SJCRH30 (cell line): Measurements from ENCODE around the gene BRIX1. TPM values are rescaled to one million over a fixed set of nuclear protein-coding genes. Genes with fewer than 3 reads are reported as not detected.

Source experiments
- DNase-seq, 2 experiments: peaks; one replicate each; pipeline ENCODE4 v3.0.0-alpha.2; 2015 to 2020
- H3K27ac ChIP-seq: fragments of 250-450 bp; sonication (Bioruptor Pico); 2 replicates; pipeline ENCODE4 v1.5.1; 2020; ENCODE audit warnings: mild to moderate bottlenecking, moderate library complexity
- H3K27me3 ChIP-seq: fragments of 250-450 bp; sonication (Bioruptor Pico); 2 replicates; pipeline ENCODE4 v1.5.1; 2020; ENCODE audit warnings: mild to moderate bottlenecking, moderate library complexity
- H3K36me3 ChIP-seq: fragments of 250-450 bp; sonication (Bioruptor Pico); 2 replicates; pipeline ENCODE4 v1.5.1; 2020; ENCODE audit warnings: mild to moderate bottlenecking, moderate library complexity
- H3K4me1 ChIP-seq: fragments of 250-450 bp; sonication (Bioruptor Pico); 2 replicates; pipeline ENCODE4 v1.5.1; 2020; ENCODE audit warnings: mild to moderate bottlenecking, moderate library complexity
- H3K4me3 ChIP-seq: fragments of 250-450 bp; sonication (Bioruptor Pico); 2 replicates; pipeline ENCODE4 v1.5.1; 2020; ENCODE audit warnings: mild to moderate bottlenecking, moderate library complexity
- H3K9me3 ChIP-seq: fragments of 250-450 bp; sonication (Bioruptor Pico); replicated peaks from 2 replicates; pipeline ENCODE4 v1.5.1; 2020; ENCODE audit warnings: mild to moderate bottlenecking, moderate library complexity
- total RNA-seq: library from RNA; depleted of rRNA; stranded (reverse); fragments of >200 nt; shearing (Covaris generic); gene quantifications from 2 replicates; pipeline ENCODE4 v1.2.3, GENCODE V29; 2014; rRNA removed

BRIX1 gene, protein sequence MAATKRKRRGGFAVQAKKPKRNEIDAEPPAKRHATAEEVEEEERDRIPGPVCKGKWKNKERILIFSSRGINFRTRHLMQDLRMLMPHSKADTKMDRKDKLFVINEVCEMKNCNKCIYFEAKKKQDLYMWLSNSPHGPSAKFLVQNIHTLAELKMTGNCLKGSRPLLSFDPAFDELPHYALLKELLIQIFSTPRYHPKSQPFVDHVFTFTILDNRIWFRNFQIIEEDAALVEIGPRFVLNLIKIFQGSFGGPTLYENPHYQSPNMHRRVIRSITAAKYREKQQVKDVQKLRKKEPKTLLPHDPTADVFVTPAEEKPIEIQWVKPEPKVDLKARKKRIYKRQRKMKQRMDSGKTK
- 145 and 161 TPM in 2 replicates for total RNA-seq

DNA sequence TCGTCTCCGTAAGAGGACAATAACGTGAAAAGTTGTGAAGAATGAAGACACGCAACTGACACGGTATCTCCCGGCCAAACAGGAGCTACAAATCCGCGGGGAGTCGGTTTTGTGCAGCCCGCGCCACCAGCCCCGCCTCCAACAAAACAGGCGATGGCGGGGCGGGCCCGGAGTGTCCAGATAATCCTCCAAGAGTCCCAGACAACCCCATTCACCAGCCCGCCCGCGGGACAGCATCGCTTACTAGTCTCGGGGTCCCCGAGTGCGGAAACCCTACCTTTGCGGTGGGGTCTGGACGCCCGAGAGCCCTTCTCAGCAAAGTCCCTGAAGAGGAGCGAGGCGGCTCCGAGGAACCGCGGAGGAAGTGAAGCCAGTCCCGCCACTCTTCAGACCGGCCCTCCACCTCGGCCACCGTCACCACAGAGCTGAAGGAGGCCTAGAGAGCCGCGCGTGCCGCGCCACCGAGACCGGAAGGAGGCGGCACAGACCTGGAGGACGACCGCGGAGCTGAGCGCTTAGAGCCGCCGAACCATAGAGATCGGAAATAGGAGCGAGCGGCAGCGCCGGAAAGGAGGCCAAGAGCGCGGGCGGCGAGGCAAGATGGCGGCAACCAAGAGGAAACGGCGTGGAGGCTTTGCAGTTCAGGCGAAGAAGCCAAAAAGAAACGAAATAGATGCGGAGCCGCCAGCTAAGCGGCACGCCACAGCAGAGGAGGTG lies at the start of gene BRIX1, which contains the start of gene RAD1:
TSS of gene BRIX1 (plus strand) at position 573 of the 717 bp plus-strand sequence. CDS start at position 601, 28 bp downstream.
TSS of gene RAD1 (minus strand) at position 366 of the 717 bp plus-strand sequence. CDS start 612 bp downstream, outside the sequence.
- Histone ChIP-seq H3K4me1 (peaks cover 14% of the 10 kb centered on the region), H3K27ac (peak within 1 kb of the TSS; percentile 86), H3K9me3 (no peaks in the 10 kb centered on the region), H3K4me3 (peak within 1 kb of the TSS; percentile 97), H3K36me3 (peaks cover 43% of the 10 kb centered on the region), H3K27me3 (no peaks in the 10 kb centered on the region)
- DNase-seq, result peak; percentile 98

- Histone ChIP-seq H3K27ac (no peak overlapping the region), H3K4me1 (no peaks in the 10 kb centered on the region), H3K9me3 (no peaks in the 10 kb centered on the region), H3K4me3 (no peak overlapping the region), H3K27me3 (no peaks in the 10 kb centered on the region), H3K36me3 (no peaks in the 10 kb centered on the region)
- no peak for DNase-seq
These were observed 48.5 kb upstream of the BRIX1 start for GRCh38 chr5:34866989-34867471.

GRCh38 chr5:34867660-34868059 lies 47.9 kb upstream of the BRIX1 start:
- H3K9me3 ChIP-seq, result no peaks in the 10 kb centered on the region
- H3K36me3 ChIP-seq, result no peaks in the 10 kb centered on the region

DNA sequence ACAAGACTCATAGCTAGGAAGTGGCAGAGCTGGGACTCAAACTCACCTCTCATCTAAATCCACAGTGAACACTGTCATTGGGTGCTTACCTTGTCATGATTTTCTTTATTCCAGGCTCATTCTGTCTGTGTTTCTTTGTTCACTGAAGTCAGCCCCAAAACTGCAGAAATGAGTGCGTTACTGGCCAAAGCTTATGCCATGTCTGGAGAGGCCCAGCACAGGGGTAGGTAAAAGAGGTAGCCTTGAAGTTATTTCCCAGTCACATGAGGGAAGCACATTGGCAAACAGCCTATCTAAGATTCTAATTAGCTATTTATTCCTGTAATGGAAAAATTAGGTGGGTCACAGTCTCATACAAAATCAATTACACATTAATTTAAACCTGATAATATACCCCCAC lies 46.7 kb upstream of the BRIX1 start:
- H3K27me3 ChIP-seq, result no peaks in the 10 kb centered on the region
- DNase-seq, result no peak
- H3K4me1 ChIP-seq, result no peaks in the 10 kb centered on the region
- H3K9me3 ChIP-seq, result no peaks in the 10 kb centered on the region
- H3K4me3 ChIP-seq, result no peak overlapping the region
- no peak overlapping the region for H3K27ac ChIP-seq
- no peaks in the 10 kb centered on the region for H3K36me3 ChIP-seq

More at GRCh38 chr5:34867660-34868059, 47.9 kb upstream of the BRIX1 start:
- Histone ChIP-seq H3K27ac (no peak overlapping the region), H3K27me3 (no peaks in the 10 kb centered on the region), H3K4me3 (no peak overlapping the region), H3K4me1 (no peaks in the 10 kb centered on the region)
- DNase-seq, result no peak

DNA sequence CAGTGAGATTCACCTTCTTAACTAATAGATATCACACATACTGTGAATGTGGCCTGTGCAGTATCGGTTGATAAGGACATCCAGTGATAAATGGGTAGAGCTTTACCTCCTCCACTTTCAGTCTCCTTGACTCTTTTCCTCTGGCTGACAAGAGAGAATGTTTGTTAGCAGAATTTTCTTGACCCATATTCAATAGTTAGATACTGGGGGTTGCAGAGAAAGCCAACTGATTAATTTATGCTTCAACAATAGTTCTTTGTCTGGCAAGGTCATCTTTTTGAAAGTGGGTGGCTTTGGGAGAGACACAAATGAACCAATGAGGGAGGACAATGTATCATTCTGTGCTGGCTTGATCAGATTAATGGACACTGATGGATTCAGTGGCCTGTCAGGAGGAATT lies 46.3 kb upstream of the BRIX1 start:
- Histone ChIP-seq H3K27ac (no peak overlapping the region), H3K36me3 (no peaks in the 10 kb centered on the region), H3K9me3 (no peaks in the 10 kb centered on the region), H3K4me1 (no peaks in the 10 kb centered on the region), H3K4me3 (no peak overlapping the region), H3K27me3 (no peaks in the 10 kb centered on the region)
- no peak for DNase-seq

- H3K9me3 ChIP-seq, result no peaks in the 10 kb centered on the region
- DNase-seq, result no peak
These were observed 45.1 kb upstream of the BRIX1 start for GRCh38 chr5:34870382-34870781.

GRCh38 chr5:34876275-34876674 lies 39.2 kb upstream of the BRIX1 start:
- H3K27ac ChIP-seq, result no peak overlapping the region
- H3K36me3 ChIP-seq, result no peaks in the 10 kb centered on the region
- H3K9me3 ChIP-seq, result peaks cover 7% of the 10 kb centered on the region; the same call in 1 of the 2 replicates

More at GRCh38 chr5:34870382-34870781, 45.1 kb upstream of the BRIX1 start:
- H3K27me3 ChIP-seq, result no peaks in the 10 kb centered on the region
- no peak overlapping the region for H3K27ac ChIP-seq
- H3K4me3 ChIP-seq, result no peak overlapping the region
- no peaks in the 10 kb centered on the region for H3K36me3 ChIP-seq
- no peaks in the 10 kb centered on the region for H3K4me1 ChIP-seq

GRCh38 chr5:34881246-34881645 lies 34.3 kb upstream of the BRIX1 start:
- Histone ChIP-seq H3K27ac (no peak overlapping the region), H3K36me3 (no peaks in the 10 kb centered on the region), H3K4me3 (no peak overlapping the region), H3K27me3 (no peaks in the 10 kb centered on the region), H3K4me1 (no peaks in the 10 kb centered on the region), H3K9me3 (peaks cover 7% of the 10 kb centered on the region; the same call in 1 of the 2 replicates)
- no peak for DNase-seq

More at GRCh38 chr5:34876275-34876674, 39.2 kb upstream of the BRIX1 start:
- no peak overlapping the region for H3K4me3 ChIP-seq
- no peaks in the 10 kb centered on the region for H3K4me1 ChIP-seq
- H3K27me3 ChIP-seq, result no peaks in the 10 kb centered on the region
- no peak for DNase-seq

- Histone ChIP-seq H3K4me1 (no peaks in the 10 kb centered on the region), H3K27ac (no peak overlapping the region), H3K9me3 (no peaks in the 10 kb centered on the region), H3K27me3 (no peaks in the 10 kb centered on the region), H3K36me3 (no peaks in the 10 kb centered on the region), H3K4me3 (no peak overlapping the region)
- no peak for DNase-seq
These were observed 29.0 kb upstream of the BRIX1 start for GRCh38 chr5:34886392-34887119.

- Histone ChIP-seq H3K27ac (no peak overlapping the region), H3K27me3 (no peaks in the 10 kb centered on the region), H3K4me1 (no peaks in the 10 kb centered on the region), H3K9me3 (no peaks in the 10 kb centered on the region), H3K4me3 (no peak overlapping the region), H3K36me3 (no peaks in the 10 kb centered on the region)
- no peak for DNase-seq
These were observed 26.1 kb upstream of the BRIX1 start for GRCh38 chr5:34889394-34889793.

DNA sequence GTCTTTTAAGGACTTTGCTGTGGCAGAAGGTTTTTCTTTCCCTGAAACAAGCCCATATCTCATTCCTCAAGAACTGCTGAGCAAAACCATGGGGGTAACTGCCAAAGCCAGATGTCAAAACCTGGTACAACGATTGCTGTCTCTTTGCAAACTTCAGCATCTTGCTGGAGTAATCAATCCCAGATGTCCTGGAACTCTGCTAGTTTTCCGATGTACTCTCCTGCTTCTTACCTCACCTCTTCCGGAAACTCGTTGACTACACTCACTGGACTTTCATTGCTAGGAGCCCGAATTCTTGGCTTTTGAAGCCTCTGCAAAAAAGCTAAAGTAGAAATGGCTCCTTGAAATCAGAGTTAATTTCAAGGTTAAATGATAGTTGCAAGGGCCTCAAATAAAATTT lies 23.5 kb upstream of the BRIX1 start:
- Histone ChIP-seq H3K4me1 (no peaks in the 10 kb centered on the region), H3K27me3 (no peaks in the 10 kb centered on the region), H3K9me3 (no peaks in the 10 kb centered on the region), H3K36me3 (no peaks in the 10 kb centered on the region), H3K4me3 (no peak overlapping the region), H3K27ac (no peak overlapping the region)
- DNase-seq, result no peak

GRCh38 chr5:34892414-34892813 lies 23.1 kb upstream of the BRIX1 start:
- Histone ChIP-seq H3K27me3 (no peaks in the 10 kb centered on the region), H3K36me3 (no peaks in the 10 kb centered on the region), H3K4me1 (no peaks in the 10 kb centered on the region), H3K27ac (no peak overlapping the region), H3K9me3 (no peaks in the 10 kb centered on the region), H3K4me3 (no peak overlapping the region)
- no peak for DNase-seq

- H3K27ac ChIP-seq, result no peak overlapping the region
- H3K4me3 ChIP-seq, result no peak overlapping the region
- H3K4me1 ChIP-seq, result no peaks in the 10 kb centered on the region
- DNase-seq, result no peak
- no peaks in the 10 kb centered on the region for H3K9me3 ChIP-seq
- no peaks in the 10 kb centered on the region for H3K27me3 ChIP-seq
- no peaks in the 10 kb centered on the region for H3K36me3 ChIP-seq
These were observed 20.8 kb upstream of the BRIX1 start for GRCh38 chr5:34894716-34895115.

DNA sequence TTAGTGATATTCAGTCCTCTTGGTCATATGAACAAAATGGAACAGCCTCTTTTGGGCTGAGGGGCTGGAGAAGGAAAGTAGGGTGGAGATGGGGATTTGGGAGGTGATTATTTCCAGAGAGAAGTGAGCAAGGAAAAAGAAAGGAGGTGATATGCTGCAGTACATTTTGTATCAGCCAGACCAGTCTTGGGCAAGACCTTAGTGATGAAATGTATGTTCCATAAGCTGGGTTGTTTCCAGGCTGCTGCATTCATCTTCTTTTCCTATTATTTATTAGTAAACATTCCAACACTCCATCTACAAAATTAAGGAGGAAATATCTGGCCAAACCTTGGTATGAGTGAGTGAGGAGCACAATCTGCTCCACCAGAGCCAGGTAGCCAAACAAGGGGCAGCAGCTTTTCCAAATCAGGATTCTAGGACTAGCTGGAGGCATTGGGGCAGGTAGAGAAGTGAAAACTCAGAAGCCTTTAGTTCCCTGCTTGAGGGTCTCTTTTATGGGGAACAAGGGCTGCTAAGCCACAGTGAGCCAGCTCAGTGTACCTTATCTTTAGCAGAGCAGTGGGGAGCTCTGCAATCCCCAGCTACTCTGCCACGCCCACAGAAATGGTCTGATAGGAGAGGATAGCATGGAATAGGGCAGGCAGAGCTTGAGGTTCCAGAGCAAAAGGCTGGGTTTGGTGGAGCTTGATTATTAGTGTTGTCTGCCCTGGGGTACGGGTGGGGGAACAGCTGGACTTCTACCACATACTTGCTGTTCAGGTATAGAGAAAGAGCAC lies 19.7 kb upstream of the BRIX1 start:
- H3K4me3 ChIP-seq, result no peak overlapping the region
- no peaks in the 10 kb centered on the region for H3K4me1 ChIP-seq
- H3K27me3 ChIP-seq, result no peaks in the 10 kb centered on the region
- no peaks in the 10 kb centered on the region for H3K36me3 ChIP-seq
- DNase-seq, result no peak
- no peaks in the 10 kb centered on the region for H3K9me3 ChIP-seq
- no peak overlapping the region for H3K27ac ChIP-seq
